ENCODE measurements around the gene SBK2.
"Not testable (repeated sequence)": the region's sequence is repeated elsewhere in the genome, so short reads cannot be mapped to it uniquely, and the experiment has no call there.

Gene SBK2

DNA sequence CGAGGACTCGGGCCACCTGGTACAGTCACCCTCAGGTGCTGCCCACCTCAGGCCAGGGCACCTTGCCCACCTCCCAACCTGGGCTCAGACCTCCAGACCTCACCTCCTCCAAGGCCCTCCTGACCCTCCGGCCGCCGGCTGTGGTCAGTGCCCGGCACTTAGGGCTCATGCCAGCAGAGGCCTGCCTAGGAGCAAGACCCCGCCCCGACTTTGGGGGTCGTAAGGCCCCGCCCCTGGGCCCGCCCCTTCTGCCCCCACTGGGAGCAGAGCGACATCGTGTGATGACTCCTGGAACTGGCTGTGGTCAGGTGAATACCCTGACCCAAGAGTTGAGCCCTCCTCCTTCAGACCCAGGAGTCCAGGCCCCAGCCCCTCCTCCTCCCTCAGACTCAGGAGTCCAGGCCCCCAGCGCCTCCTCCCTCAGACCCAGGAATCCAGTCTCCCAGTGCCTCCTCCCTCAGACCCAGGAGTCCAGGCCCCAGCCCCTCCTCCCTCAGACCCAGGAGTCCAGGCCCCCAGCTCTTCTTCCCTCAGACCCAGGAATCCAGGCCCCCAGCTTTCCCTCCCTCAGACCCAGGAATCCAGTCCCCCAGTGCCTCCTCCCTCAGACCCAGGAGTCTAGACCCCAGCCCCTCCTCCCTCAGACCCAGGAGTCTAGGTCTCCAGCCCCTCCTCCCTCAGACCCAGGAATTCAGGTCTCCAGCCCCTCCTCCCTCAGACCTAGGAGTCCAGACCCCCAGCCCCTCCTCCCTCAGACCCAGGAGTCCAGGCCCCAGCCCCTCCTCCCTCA is at the start of gene SBK2:
TSS of gene SBK2 (minus strand) at position 183 of the 790 bp plus-strand sequence. CDS start 839 bp downstream, outside the sequence.
- no peak for ATAC-seq

DNA sequence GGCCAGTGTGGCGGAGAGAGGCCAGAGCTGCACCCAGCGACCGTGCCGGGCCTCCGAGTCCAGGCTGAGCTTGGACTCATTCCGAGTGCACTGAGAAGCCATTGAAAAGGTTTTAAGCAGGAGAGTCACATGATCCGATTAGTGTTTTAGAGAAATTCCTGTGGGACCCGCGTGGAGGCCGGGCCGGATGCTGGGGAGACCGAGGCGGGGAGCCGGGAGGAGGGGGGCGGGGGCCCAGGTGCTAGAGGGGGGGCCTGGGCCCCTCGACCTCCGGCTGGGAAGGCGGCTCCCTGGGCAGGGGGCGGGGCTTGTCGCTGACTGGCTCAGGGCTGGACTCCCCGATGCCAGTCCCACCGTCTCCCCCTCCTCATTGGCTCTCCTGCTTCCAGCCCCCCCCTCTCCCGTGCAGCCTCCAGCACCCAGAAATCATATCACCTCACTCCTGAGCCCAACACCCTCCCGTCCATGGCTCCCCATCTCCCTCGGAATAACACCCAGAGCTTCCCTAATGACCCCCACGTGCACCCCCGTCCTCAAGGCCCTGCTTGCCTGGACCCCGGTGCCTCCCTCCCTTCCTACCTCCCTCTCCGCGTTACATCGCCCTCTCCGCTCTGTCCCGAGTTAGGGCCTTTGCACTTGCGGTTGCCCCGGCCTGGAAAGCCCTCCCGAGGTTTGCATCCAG is 48.9 kb upstream of the SBK2 start:
- ATAC-seq: peak; percentile 39 to 44

- no peak for ATAC-seq
These were observed 47.9 kb upstream of the SBK2 start for GRCh38 chr19:55584871-55585270.

DNA sequence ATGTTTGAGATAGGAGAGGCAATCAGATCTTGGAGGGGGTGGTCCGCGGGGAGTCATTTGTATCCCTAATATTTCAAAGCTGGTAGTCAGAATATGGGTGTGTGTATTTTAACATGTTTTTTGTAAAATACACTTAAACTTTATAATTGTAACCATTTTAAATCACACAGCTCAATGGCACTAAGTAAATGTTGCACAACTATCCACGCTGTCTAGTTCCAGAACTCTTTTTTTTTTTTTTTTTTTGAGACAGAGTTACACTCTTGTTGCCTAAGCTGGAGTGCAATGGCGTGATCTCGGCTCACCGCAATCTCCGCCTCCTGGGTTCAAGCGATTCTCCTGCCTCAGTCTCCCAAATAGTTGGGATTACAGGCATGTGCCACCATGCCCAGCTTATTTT is 47.0 kb upstream of the SBK2 start:
- not testable (repeated sequence) for ATAC-seq

GRCh38 chr19:55582284-55582683 is 45.4 kb upstream of the SBK2 start:
- not testable (repeated sequence) for ATAC-seq

GRCh38 chr19:55581823-55582223 is 44.9 kb upstream of the SBK2 start:
- ATAC-seq: no peak

- ATAC-seq: no peak
These were observed 44.4 kb upstream of the SBK2 start for GRCh38 chr19:55581145-55581822.

- ATAC-seq: peak; percentile 65 to 74
These were observed 43.8 kb upstream of the SBK2 start, which contains the start of gene ZNF579 for GRCh38 chr19:55580628-55581144. Gene ZNF579, minus strand, starts transcription at chr19:55580848. Its CDS starts 1,209 bp downstream, at chr19:55579639.

DNA sequence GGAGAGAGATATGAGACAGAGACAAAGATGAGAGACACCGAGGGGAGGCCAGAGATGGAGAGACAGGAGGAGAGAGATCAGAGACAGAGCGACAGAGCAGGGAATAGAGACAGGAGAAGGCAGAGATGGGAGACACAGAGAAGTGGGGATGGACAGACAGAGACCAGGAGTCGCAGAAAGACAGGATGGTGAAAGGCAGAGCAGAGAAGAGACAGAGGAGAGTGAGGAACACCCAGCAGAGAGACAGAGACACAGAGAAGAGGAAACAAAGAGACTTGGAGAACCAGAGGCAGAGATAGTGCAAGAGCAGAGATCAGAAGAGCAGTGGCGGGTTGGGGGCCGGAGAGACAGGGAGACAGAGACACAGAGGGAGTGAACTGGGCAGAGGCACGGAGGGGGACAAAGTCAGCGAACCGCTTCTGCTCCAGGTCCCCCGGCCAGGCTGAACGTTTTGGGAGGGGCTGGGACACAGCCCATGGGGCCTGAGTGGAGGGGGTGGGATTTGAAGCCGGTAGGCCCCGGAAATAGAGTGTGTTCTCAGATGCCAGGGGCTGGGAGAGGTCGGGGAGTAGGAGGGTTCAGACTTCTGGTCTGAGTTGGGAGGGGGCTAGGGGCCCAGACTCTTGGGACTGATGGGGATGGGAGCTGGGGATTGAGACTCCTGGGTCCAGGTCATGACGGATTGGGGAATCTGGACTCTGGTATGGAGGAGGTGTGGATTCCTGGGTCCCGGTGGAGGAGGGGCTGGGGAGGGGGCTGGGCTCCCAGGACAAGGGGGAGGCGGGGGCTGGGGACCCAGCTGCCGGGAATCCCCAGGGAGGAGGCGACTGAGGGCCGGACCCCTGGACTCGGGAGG is 43.1 kb upstream of the SBK2 start:
- peak; percentile 22 to 41 for ATAC-seq

DNA sequence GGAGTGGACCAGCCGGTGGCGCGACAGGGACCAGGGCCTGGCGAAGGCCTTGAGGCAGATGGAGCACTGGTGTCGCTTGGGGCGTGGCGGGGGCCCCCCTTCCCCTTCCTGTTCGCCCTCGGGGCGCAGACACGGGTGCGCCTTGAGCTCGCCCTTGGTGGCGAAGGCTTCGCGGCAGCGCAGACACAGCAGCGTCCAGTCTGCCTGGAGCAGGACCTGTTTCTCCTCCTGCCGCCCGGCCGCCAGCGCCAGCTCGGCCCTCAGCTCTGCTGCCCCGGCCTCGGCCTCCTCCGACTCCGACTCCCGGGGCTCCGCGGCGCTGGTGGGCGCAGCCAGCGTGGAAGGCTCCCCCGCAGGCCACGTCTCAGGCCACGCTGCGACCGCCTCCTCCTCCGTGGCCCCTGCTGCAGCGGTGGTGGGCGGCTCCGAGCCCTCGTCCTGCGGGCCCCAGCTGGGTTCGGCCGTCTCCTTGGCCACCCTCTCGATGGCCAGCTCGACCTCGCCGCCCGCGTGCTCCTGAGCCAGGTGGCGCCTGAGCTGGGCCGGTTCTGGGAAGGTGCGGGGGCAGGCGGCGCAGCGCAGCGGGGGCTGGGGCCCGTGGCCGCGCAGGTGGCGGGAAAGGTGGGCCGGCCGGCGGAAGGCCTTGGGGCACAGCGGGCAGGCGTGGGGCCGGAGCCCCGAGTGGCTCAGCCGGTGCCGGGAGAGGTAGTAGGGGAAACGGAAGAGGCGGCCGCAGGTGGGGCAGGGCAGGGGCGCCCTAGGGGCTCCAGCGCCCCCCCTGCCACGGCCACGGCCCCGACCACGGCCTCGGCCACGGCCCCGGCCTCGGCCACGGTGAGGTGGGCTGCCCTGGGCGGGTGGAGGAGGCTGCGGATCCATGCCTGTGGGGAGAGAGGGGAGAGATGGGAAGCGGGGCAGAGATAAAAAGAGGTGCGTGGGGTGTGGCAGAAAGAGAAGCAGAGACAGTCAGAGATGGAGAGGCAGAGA is 42.1 kb upstream of the SBK2 start:
- no peak for ATAC-seq

- no peak for ATAC-seq
These were observed 41.3 kb upstream of the SBK2 start for GRCh38 chr19:55578031-55578760.

GRCh38 chr19:55576746-55577145 is 39.8 kb upstream of the SBK2 start:
- no peak for ATAC-seq

DNA sequence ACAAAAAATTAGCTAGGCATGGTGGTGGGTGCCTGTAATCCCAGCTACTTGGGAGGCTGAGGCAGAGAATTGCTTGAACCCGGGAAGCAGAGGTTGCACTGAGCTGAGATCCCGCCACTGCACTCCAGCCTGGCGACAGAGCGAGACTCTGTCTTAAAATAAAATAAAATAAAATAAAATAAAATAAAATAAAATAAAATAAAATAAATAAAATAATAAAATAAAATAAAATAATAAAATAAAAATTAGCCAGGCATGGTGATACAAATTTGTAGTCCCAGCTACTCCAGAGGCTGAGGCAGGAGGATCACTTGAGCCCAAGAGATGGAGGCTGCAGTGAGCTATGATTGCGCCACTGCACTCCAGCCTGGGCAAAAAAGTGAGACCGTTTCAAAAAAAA is 37.0 kb upstream of the SBK2 start:
- not testable (repeated sequence) for ATAC-seq

DNA sequence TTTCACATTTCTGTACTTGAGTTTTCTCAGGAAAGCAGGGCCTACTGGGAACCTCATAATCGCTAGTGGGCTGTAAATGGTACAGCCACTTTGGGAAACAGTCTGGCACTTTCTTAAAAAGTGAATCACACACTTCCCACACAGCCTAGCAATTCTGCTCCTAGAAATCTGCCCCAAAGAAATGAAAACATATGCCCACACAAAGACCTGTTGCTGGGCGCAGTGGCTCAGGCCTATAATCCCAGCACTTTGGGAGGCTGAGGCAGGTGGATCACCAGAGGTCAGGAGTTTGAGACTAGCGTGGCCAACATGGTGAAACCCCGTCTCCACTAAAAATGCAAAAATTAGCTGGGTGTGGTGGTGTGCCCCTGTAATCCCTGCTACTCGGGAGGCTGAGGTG is 32.5 kb upstream of the SBK2 start:
- not testable (repeated sequence) for ATAC-seq

DNA sequence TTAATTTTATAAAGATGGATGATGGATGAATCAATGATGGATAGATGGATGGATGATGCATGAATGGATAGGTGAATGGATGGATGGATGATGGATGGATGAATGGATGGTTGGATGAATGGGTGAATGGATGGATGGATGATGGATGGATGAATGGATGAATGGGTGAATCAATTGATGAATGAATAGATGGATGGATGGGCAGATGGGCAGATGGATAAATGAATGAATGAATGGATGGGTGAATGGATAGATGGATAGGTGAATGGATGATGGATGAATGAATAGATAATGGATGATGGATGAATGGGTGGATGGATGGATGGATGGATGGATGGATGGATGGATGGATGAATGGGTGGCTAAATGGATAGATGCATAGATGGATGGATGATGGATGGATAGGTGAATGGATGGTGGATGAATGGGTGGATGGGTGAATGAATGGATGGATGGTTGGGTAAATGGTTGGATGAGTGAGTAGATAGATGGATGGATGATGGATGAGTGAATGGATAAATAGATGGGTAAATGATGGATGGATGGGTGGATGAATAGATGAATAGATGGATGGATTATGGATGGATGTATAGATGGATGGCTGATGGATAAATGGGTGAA is 30.9 kb upstream of the SBK2 start:
- ATAC-seq: no peak

DNA sequence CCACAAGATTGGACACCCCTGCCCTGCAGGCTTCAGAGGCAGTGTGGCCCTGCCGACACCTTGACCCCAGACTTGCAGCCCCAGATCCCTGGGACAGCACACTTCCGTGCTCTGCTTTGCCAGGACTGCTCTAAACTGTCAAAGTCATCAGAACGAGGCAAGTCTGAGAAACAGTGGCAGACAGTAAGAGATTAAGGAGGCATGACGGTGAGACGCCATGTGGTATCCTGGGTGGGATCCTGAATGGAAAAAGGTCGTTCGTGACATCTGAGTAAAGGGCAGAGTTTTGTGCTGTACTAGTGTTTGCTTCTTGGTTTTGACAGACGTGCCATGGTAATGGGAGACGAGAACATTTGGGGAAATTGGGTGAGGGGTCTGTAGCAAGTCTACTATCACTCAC is 29.9 kb upstream of the SBK2 start:
- no peak for ATAC-seq

DNA sequence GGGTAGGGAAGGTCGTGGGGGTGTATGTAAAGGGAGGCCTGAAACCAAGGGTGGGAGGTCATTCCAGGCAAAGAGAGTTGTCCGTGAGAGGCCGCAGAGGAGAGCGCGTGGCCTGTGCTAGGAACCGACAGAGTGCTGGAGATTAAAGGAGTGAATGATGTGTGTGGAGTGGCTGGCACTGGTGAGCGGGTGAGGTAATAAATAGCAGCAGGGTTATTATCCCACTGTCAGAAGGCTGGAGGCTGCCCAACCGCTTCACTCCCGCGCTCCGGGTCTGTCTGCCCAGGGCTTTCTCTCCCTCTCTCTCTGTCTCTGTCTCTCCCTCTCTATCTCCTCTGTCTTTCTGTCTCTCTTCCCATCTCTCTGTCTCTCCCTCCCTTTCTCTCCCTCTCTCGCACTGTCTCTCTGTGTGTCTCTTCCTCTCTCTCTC is 26.3 kb upstream of the SBK2 start:
- ATAC-seq: no peak

DNA sequence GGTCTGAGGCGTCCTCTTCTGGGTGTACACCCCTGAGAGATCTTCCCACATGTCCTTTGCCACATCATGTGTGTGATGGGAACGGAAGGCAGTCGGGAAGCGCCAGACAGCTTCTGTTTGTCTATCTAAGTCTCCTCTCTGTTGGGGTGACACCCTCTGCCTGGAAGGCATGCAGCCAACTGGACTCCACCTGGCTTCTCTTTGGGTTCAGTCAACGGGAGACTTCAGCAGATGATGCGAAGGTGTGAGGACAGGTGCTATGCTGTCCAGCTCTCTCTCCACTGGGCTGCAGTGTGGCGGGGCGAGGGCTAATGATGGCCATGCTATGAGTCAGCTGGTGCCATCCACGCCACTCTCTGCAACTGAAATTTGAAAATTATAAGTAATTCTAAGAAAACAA is 22.8 kb upstream of the SBK2 start:
- ATAC-seq: no peak

- ATAC-seq: no peak
These were observed 17.8 kb upstream of the SBK2 start for GRCh38 chr19:55554741-55555152.

DNA sequence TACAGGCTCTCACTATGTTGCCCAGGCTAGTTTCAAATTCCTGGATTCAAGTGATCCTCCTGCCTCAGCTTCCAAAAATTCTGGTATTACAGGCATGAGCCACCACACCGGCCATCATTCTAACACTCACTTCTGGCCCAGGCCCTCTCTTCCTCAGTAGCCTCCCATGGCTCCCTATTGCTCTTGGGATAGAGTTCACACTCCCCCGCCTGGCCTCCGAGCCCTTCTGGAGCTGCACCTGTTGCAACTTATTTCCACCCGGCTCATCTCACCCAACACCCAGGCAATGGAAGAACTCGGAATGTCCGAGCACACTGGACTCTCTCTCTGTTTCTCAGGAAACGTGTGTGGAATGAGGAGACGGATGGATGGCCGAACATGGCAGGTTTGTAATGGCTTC is 17.4 kb upstream of the SBK2 start:
- ATAC-seq: no peak
